Astrocyte (in vitro differentiated cells and primary cell): Measurements from ENCODE around the gene CEP250. TPM values are rescaled to one million over a fixed set of nuclear protein-coding genes. Genes with fewer than 3 reads are reported as not detected.

Source experiments
- DNase-seq: peaks from one replicate; pipeline ENCODE4 v3.0.0-alpha.2; 2010; ENCODE audit warnings: low read depth
- FAIRE-seq: peaks from 2 replicates; lab custom pipeline; 2011; peaks lifted over from hg19 to GRCh38; lab: Jason Lieb, UNC
- H2AFZ ChIP-seq: 2 replicates; pipeline ENCODE4 v1.6.0; 2012; ENCODE audit warnings: low read depth, low read length, inconsistent platforms
- H3K27ac ChIP-seq: 2 replicates; pipeline ENCODE4 v1.5.1; 2011; ENCODE audit warnings: low read depth, low read length, inconsistent platforms
- H3K27me3 ChIP-seq: 2 replicates; pipeline ENCODE4 v1.6.0; 2011; ENCODE audit warnings: low read length, inconsistent platforms; ENCODE audit not compliant: insufficient read depth
- H3K36me3 ChIP-seq: 2 replicates; pipeline ENCODE4 v1.5.1; 2011; ENCODE audit warnings: low read length, inconsistent platforms; ENCODE audit not compliant: insufficient read depth
- H3K4me1 ChIP-seq: 2 replicates; pipeline ENCODE4 v1.5.1; 2011; ENCODE audit warnings: low read length, inconsistent platforms; ENCODE audit not compliant: insufficient read depth
- H3K4me2 ChIP-seq: 2 replicates; pipeline ENCODE4 v1.6.0; 2012; ENCODE audit warnings: low read length, inconsistent platforms
- H3K4me3 ChIP-seq: 2 replicates; pipeline ENCODE4 v1.5.1; 2011; ENCODE audit warnings: low read depth, mild to moderate bottlenecking, low read length, inconsistent platforms; ENCODE audit not compliant: insufficient read depth
- H3K79me2 ChIP-seq: 2 replicates; pipeline ENCODE4 v1.6.0; 2012; ENCODE audit warnings: mild to moderate bottlenecking, low read length, inconsistent platforms; ENCODE audit not compliant: insufficient read depth
- H3K9ac ChIP-seq: 2 replicates; pipeline ENCODE4 v1.6.0; 2012; ENCODE audit warnings: mild to moderate bottlenecking, low read length, inconsistent platforms
- H3K9me3 ChIP-seq: 2 replicates; pipeline ENCODE4 v1.5.1; 2012; ENCODE audit warnings: low read depth, mild to moderate bottlenecking, low read length, inconsistent platforms; ENCODE audit not compliant: insufficient read depth
- H4K20me1 ChIP-seq: 2 replicates; pipeline ENCODE4 v1.6.0; 2012; ENCODE audit warnings: low read length, inconsistent platforms; ENCODE audit not compliant: insufficient read depth
- H3K27ac Mint-ChIP-seq: one replicate; pipeline ENCODE4 v1.8.0; 2021; ENCODE audit warnings: mild to moderate bottlenecking, mixed read lengths; ENCODE audit not compliant: unreplicated experiment
- H3K27me3 Mint-ChIP-seq: one replicate; pipeline ENCODE4 v1.8.0; 2021; ENCODE audit warnings: low read depth, mixed read lengths; ENCODE audit not compliant: unreplicated experiment
- H3K36me3 Mint-ChIP-seq: one replicate; pipeline ENCODE4 v1.8.0; 2021; ENCODE audit warnings: low read depth, mixed read lengths; ENCODE audit not compliant: unreplicated experiment
- H3K4me1 Mint-ChIP-seq: one replicate; pipeline ENCODE4 v1.8.0; 2021; ENCODE audit warnings: low read depth, mixed read lengths; ENCODE audit not compliant: unreplicated experiment
- H3K4me3 Mint-ChIP-seq: one replicate; pipeline ENCODE4 v1.8.0; 2021; ENCODE audit warnings: mild to moderate bottlenecking, moderate library complexity, mixed read lengths; ENCODE audit not compliant: unreplicated experiment
- H3K9me3 Mint-ChIP-seq: one replicate; pipeline ENCODE4 v1.8.0; 2021; ENCODE audit warnings: mild to moderate bottlenecking, mixed read lengths; ENCODE audit not compliant: unreplicated experiment
- CTCF ChIP-seq: IDR thresholded peaks from 2 replicates; pipeline ENCODE4 v1.5.1; 2011; ENCODE audit warnings: low read depth, mild to moderate bottlenecking, inconsistent platforms, low read length, moderate library complexity; ENCODE audit not compliant: insufficient read depth
- EZH2 ChIP-seq: IDR thresholded peaks from 2 replicates; pipeline ENCODE4 v1.6.1; 2012; ENCODE audit warnings: mild to moderate bottlenecking, low read length, inconsistent platforms; ENCODE audit not compliant: insufficient read depth
- total RNA-seq: library from RNA; stranded (reverse); gene quantifications from 2 replicates; pipeline ENCODE4 v1.2.1, GENCODE V29; 2021

CEP250 gene
- total RNA-seq, 1 donor from 2014 or later: 107 TPM

DNA sequence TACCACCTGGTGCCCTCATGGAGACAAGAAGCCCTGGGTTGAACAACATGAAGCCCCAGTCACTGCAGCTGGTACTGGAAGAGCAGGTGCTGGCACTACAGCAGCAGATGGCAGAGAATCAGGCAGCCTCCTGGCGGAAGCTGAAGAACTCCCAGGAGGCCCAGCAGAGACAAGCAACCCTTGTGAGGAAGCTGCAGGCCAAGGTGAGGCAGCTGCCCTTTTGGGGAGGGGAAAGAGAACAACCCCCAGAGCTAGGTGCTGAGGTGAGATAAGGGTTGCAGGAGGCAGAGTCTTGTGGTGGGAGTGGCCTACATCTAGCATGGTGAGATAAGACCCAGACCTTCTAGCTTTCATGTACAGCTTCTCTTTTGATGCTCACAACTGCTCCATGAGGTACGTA lies 7.0 kb downstream of the CEP250 start:
- Histone ChIP-seq H3K4me1 (peaks cover 20% of the 10 kb centered on the region), H3K27me3 (no peaks in the 10 kb centered on the region), H3K4me3 (no peak overlapping the region), H3K79me2 (peaks cover 32% of the 10 kb centered on the region), H3K36me3 (peaks cover 29% of the 10 kb centered on the region), H3K9ac (no peak overlapping the region), H2AFZ (no peak overlapping the region), H3K9me3 (no peaks in the 10 kb centered on the region), H3K4me2 (no peak overlapping the region), H4K20me1 (peaks cover 35% of the 10 kb centered on the region), H3K27ac (no peak overlapping the region)
- Mint-ChIP-seq H3K27me3 (no peaks in the 10 kb centered on the region), H3K9me3 (no peaks in the 10 kb centered on the region), H3K4me1 (peaks cover 28% of the 10 kb centered on the region), H3K27ac (no peak overlapping the region), H3K36me3 (peaks cover 25% of the 10 kb centered on the region), H3K4me3 (no peak overlapping the region)
- no peak for TF ChIP-seq CTCF
- no peak for TF ChIP-seq EZH2
- DNase-seq (no peak), FAIRE-seq (no peak)

DNA sequence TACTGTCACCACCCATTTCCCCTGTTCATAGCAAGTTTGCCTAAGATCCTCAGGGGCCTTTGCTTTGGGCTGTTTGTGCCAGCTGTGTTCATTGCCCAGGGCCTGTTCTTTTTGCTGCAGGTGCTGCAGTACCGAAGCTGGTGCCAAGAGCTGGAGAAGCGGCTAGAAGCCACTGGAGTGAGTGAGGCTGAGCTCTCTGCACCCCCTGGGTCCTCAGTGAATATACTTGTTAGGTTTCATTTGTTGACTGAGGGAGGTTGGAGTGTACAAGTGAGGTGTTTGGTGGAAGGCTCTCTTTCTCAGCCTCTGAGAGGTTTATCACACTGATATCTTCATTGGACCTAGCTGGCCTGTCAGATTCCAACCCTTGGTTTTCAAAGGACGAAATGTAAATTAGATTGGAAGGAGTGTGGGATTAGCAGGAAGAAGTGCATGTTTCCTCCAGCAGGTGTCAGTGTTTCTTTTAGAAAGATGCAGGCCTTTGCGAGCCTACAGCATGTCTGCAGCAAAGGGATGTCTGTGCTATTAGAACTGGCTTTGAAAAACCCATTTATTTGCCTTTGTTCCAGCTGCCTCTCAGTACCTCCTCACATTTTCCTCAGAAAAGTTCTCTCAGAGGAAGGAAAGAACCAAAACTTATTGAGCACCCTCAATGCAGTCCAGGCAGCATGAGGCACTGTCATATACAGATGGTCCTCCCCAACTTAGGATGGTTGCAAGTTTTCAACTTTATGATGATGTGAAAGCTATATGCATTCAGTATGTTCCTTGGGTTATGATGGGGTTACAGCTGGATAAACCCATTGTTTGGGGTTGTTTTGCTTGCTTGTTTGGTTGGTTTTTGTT lies 8.3 kb downstream of the CEP250 start:
- Histone ChIP-seq H3K27me3 (no peaks in the 10 kb centered on the region), H3K9ac (no peak overlapping the region), H3K4me3 (no peak overlapping the region), H3K4me1 (peaks cover 18% of the 10 kb centered on the region), H3K36me3 (peaks cover 37% of the 10 kb centered on the region), H3K4me2 (no peak overlapping the region), H2AFZ (no peak overlapping the region), H3K27ac (no peak overlapping the region), H3K79me2 (peaks cover 21% of the 10 kb centered on the region), H4K20me1 (peaks cover 32% of the 10 kb centered on the region), H3K9me3 (no peaks in the 10 kb centered on the region)
- H3K36me3 Mint-ChIP-seq: peaks cover 29% of the 10 kb centered on the region
- DNase-seq: peak; percentile 41
- H3K4me3 Mint-ChIP-seq: no peak overlapping the region
- TF ChIP-seq EZH2: no peak
- TF ChIP-seq CTCF: peak; percentile 89
- H3K27ac Mint-ChIP-seq: no peak overlapping the region
- H3K9me3 Mint-ChIP-seq: no peaks in the 10 kb centered on the region
- no peak for FAIRE-seq
- H3K27me3 Mint-ChIP-seq: no peaks in the 10 kb centered on the region
- H3K4me1 Mint-ChIP-seq: peaks cover 23% of the 10 kb centered on the region

DNA sequence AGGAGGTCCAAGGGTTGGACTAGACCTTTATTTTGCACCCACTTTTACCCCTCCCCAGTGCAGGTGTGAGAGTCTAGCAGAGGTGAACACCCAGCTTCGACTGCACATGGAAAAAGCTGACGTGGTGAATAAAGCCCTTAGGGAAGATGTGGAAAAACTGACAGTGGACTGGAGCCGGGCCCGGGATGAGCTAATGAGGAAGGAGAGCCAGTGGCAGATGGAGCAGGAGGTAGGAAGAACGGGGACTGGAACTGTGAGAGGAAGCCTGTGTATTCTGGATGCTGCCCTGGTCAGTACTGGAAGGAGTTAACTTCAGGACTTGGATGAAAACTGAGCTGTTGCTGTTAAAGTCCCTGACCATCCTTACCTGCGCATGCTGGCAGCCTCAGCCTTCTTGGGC lies 10.6 kb downstream of the CEP250 start:
- peaks cover 18% of the 10 kb centered on the region for H3K4me1 ChIP-seq
- no peak for FAIRE-seq
- no peaks in the 10 kb centered on the region for H3K9me3 Mint-ChIP-seq
- H3K9me3 ChIP-seq: no peaks in the 10 kb centered on the region
- no peak overlapping the region for H3K9ac ChIP-seq
- H3K27ac Mint-ChIP-seq: no peak overlapping the region
- H3K27ac ChIP-seq: no peak overlapping the region
- H3K4me1 Mint-ChIP-seq: peaks cover 19% of the 10 kb centered on the region
- H3K79me2 ChIP-seq: peaks cover 8% of the 10 kb centered on the region
- no peaks in the 10 kb centered on the region for H3K27me3 ChIP-seq
- H3K36me3 Mint-ChIP-seq: peaks cover 34% of the 10 kb centered on the region
- no peak for TF ChIP-seq CTCF
- no peak for TF ChIP-seq EZH2
- H3K4me3 Mint-ChIP-seq: no peak overlapping the region
- no peak overlapping the region for H3K4me2 ChIP-seq
- DNase-seq: no peak
- H4K20me1 ChIP-seq: peaks cover 26% of the 10 kb centered on the region
- no peaks in the 10 kb centered on the region for H3K27me3 Mint-ChIP-seq
- H3K4me3 ChIP-seq: no peak overlapping the region
- no peak overlapping the region for H2AFZ ChIP-seq
- peaks cover 36% of the 10 kb centered on the region for H3K36me3 ChIP-seq
